HepG2 (cell line): ENCODE results near the gene RUNX2. TPM values are rescaled to one million over a fixed set of nuclear protein-coding genes. Genes with fewer than 3 reads are reported as not detected.

ENCODE experiments used
- ARNT ChIP-seq: fragments of 450-650 bp; IDR thresholded peaks from 2 replicates; pipeline ENCODE4 v1.6.1; 2017
- EP300 ChIP-seq, 3 experiments: sonication (generic) in 1 of 3; formaldehyde crosslinking in 1 of 3; IDR thresholded peaks; 2 replicates each; pipeline versions ENCODE4 v1.5.1 to v1.6.1; 2011 to 2020; ENCODE audit warnings: low read depth in 2 of 3, low read length in 2 of 3, borderline replicate concordance in 1 of 3, improper control_type of control experiment in 1 of 3, mild to moderate bottlenecking in 1 of 3, missing genetic modification reagents in 1 of 3, moderate library complexity in 1 of 3
- HCFC1 ChIP-seq: fragments of 150-350 bp; IDR thresholded peaks from 2 replicates; pipeline ENCODE4 v1.6.1; 2014; ENCODE audit warnings: low read depth, low read length
- HDAC6 ChIP-seq: fragments of 200-600 bp; sonication (generic); IDR thresholded peaks from 2 replicates; pipeline ENCODE4 v1.7.0; 2017; ENCODE audit warnings: mild to moderate bottlenecking, antibody characterized with exemption, low read length, low read depth
- HNRNPL ChIP-seq: fragments of 200-400 bp; formaldehyde crosslinking; IDR thresholded peaks from 2 replicates; pipeline ENCODE4 v1.6.1; 2017; ENCODE audit warnings: mild to moderate bottlenecking, low read depth, low read length
- HNRNPUL1 ChIP-seq: fragments of 200-400 bp; formaldehyde crosslinking; IDR thresholded peaks from 2 replicates; pipeline ENCODE4 v1.6.1; 2017; ENCODE audit warnings: low read depth, mild to moderate bottlenecking, low read length, moderate library complexity
- KDM1A ChIP-seq: IDR thresholded peaks from 2 replicates; pipeline ENCODE4 v1.6.1; 2016; ENCODE audit warnings: missing compliant biosample characterization
- NCOR1 ChIP-seq: fragments of 200-600 bp; sonication (generic); IDR thresholded peaks from 2 replicates; pipeline ENCODE4 v1.7.0; 2017; ENCODE audit warnings: antibody characterized with exemption, low read length, borderline replicate concordance
- NFE2L1 ChIP-seq: sonication (generic); formaldehyde crosslinking; IDR thresholded peaks from 2 replicates; pipeline ENCODE4 v1.4.0; 2020; ENCODE audit warnings: missing genetic modification reagents, mild to moderate bottlenecking, borderline replicate concordance
- PAX8 ChIP-seq: sonication (generic); formaldehyde crosslinking; IDR thresholded peaks from 2 replicates; pipeline ENCODE4 v1.8.0; 2022; ENCODE audit warnings: mild to moderate bottlenecking, missing genetic modification reagents, borderline replicate concordance
- REPIN1 ChIP-seq: sonication (generic); formaldehyde crosslinking; IDR thresholded peaks from 2 replicates; pipeline ENCODE4 v1.8.0; 2022; ENCODE audit warnings: missing genetic modification reagents, low read depth, mild to moderate bottlenecking, borderline replicate concordance
- TGIF2 ChIP-seq: IDR thresholded peaks from 2 replicates; pipeline ENCODE4 v1.6.1; 2016; ENCODE audit warnings: control low read depth, missing compliant biosample characterization
- TOPORS ChIP-seq: sonication (generic); formaldehyde crosslinking; IDR thresholded peaks from 2 replicates; pipeline ENCODE4 v1.8.0; 2023; ENCODE audit warnings: mild to moderate bottlenecking, missing genetic modification reagents
- TP53 ChIP-seq: sonication (generic); formaldehyde crosslinking; conservative IDR thresholded peaks from 2 replicates; pipeline ENCODE4 v1.4.0; 2020; ENCODE audit warnings: missing genetic modification reagents
- U2AF2 ChIP-seq: fragments of 200-400 bp; formaldehyde crosslinking; IDR thresholded peaks from 2 replicates; pipeline ENCODE4 v1.6.1; 2017; ENCODE audit warnings: low read depth, mild to moderate bottlenecking, low read length
- XBP1 ChIP-seq: sonication (generic); formaldehyde crosslinking; IDR thresholded peaks from 2 replicates; pipeline ENCODE4 v1.5.0; 2020; ENCODE audit warnings: missing genetic modification reagents
- ZBTB20 ChIP-seq: sonication (generic); formaldehyde crosslinking; IDR thresholded peaks from 2 replicates; pipeline ENCODE4 v1.8.1; 2023; ENCODE audit warnings: missing genetic modification reagents, low read depth, mild to moderate bottlenecking, borderline replicate concordance
- ZBTB33 ChIP-seq: sonication (generic); formaldehyde crosslinking; IDR thresholded peaks from 2 replicates; pipeline ENCODE4 v1.4.0; 2020; ENCODE audit warnings: missing genetic modification reagents
- ZFP62 ChIP-seq: sonication (generic); formaldehyde crosslinking; IDR thresholded peaks from 2 replicates; pipeline ENCODE4 v1.4.0; 2020; ENCODE audit warnings: missing genetic modification reagents
- ZNF256 ChIP-seq: sonication (generic); formaldehyde crosslinking; conservative IDR thresholded peaks from 2 replicates; pipeline ENCODE4 v1.4.0; 2020; ENCODE audit warnings: missing genetic modification reagents
- ZNF317 ChIP-seq: sonication (generic); formaldehyde crosslinking; IDR thresholded peaks from 2 replicates; pipeline ENCODE4 v1.5.0; 2020; ENCODE audit warnings: mild to moderate bottlenecking, missing genetic modification reagents
- ZNF33A ChIP-seq: sonication (generic); formaldehyde crosslinking; IDR thresholded peaks from 2 replicates; pipeline ENCODE4 v1.5.1; 2020; ENCODE audit warnings: missing genetic modification reagents, mild to moderate bottlenecking, moderate library complexity, borderline replicate concordance
- ZNF577 ChIP-seq: sonication (generic); formaldehyde crosslinking; IDR thresholded peaks from 2 replicates; pipeline ENCODE4 v1.4.0; 2020; ENCODE audit warnings: mild to moderate bottlenecking, low read depth, missing genetic modification reagents, borderline replicate concordance
- ZNF841 ChIP-seq: sonication (generic); formaldehyde crosslinking; IDR thresholded peaks from 2 replicates; pipeline ENCODE4 v1.8.1; 2023; ENCODE audit warnings: missing genetic modification reagents, borderline replicate concordance
- ZNF879 ChIP-seq: sonication (generic); formaldehyde crosslinking; IDR thresholded peaks from 2 replicates; pipeline ENCODE4 v1.8.1; 2023; ENCODE audit warnings: missing genetic modification reagents
- ZSCAN30 ChIP-seq: sonication (generic); formaldehyde crosslinking; IDR thresholded peaks from 2 replicates; pipeline ENCODE4 v1.5.0; 2020; ENCODE audit warnings: mild to moderate bottlenecking, missing genetic modification reagents
- polyA plus RNA-seq, 8 experiments: library from polyadenylated mRNA; depleted of rRNA in 3 of 8; stranded (reverse) in 7 of 8; unstranded in 1 of 8; fragments of >200 nt; fragmentation: Illumina TruSeq in 4 of 8; extraction: Trizol in 4 of 8; gene quantifications; 2 replicates each; pipeline versions ENCODE4 v1.2.1 to v1.2.3, GENCODE V29; 2011 to 2016; ENCODE audit warnings: low read depth in 4 of 8, missing spikeins in 1 of 8, mixed read lengths in 1 of 8; ENCODE audit not compliant: insufficient read depth in 1 of 8
- total RNA-seq, 5 experiments: library from RNA; depleted of rRNA; stranded (reverse); fragments of >200 nt; fragmentation: Illumina TruSeq; extraction: Trizol; gene quantifications; 2 replicates each; pipeline ENCODE4 v1.2.3, GENCODE V29; 2016; ENCODE audit warnings: low read depth in 1 of 5
- TF ChIP-seq, protein P1 (sequence below): sonication (generic); formaldehyde crosslinking; IDR thresholded peaks from 2 replicates; pipeline ENCODE4 v1.5.0; 2020; ENCODE audit warnings: missing genetic modification reagents
- TF ChIP-seq, protein P2 (sequence below): IDR thresholded peaks from 2 replicates; pipeline ENCODE4 v1.6.1; 2012; ENCODE audit warnings: inconsistent platforms

Gene RUNX2
- total and polyA plus RNA-seq, 2 of the 13 experiments (the other 11 are each of a cell fraction or from before 2014, with no cell fraction given): not detected

DNA sequence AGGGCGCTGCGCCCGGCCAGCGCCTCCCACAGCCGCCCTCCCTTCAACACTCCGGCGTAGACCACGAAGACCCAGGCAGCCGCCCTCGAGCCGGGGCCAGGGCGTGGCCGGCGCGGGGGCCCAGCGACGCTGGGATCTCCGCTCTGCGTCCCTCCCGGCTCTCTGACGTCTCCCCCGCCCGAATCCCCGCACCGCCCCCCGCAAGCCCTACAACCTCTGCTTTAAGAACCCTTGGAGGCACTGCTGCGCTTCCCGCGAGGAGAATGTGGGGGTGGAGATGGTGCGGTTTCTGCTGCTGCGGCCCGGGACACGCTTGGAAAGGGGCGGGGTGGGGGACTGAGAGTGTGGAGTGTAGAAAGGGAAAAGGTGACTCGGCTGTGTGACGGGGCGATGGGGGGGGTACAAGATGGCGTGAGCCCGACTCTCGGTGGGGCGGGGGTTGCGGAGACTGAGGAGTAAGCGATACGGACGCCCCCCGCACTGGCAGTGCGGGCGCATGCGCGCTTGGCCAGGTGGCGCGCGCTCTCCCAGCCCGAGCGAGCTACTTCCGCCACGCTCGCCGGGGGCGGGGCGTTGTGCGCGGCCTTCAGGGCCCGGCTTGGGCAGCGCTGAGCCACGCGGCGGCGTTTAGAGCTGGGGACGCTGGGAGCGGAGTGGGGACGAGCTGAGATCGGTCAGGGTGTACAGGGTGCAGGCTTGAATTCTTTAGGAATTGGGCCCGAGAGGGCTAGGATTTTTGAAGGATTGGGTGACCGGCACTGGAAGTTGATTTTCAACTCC is 49.6 kb downstream of the RUNX2 start, which contains the start of gene SUPT3H (continued):
- TF ChIP-seq, protein P1, sequence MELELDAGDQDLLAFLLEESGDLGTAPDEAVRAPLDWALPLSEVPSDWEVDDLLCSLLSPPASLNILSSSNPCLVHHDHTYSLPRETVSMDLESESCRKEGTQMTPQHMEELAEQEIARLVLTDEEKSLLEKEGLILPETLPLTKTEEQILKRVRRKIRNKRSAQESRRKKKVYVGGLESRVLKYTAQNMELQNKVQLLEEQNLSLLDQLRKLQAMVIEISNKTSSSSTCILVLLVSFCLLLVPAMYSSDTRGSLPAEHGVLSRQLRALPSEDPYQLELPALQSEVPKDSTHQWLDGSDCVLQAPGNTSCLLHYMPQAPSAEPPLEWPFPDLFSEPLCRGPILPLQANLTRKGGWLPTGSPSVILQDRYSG (CRISPR knock-in tag): peak; percentile 61; the same call in 1 of the 2 replicates
- peak; percentile 82; the same call in 1 of the 2 replicates for TF ChIP-seq ZNF879 (CRISPR knock-in tag)
- no peak; the same call in 1 of the 2 replicates for TF ChIP-seq TP53 (CRISPR knock-in tag)
- no peak for TF ChIP-seq ZNF577 (CRISPR knock-in tag)
- TF ChIP-seq REPIN1 (CRISPR knock-in tag): peak; percentile 95
- no peak for TF ChIP-seq ZNF33A
- peak; percentile 9 to 14; a peak in 1 of 4 replicates for TF ChIP-seq EP300 (IDR thresholded peaks at IDR 0.05; ENCODE audit: low read depth in 2 of 2, low read length in 2 of 2)
- TF ChIP-seq EP300 (CRISPR knock-in tag; IDR thresholded peaks at IDR 0.05; ENCODE audit: borderline replicate concordance): no peak; the same call in 1 of the 2 replicates
- peak; percentile 41; the same call in 1 of the 2 replicates for TF ChIP-seq ZBTB33 (CRISPR knock-in tag)
- no peak for TF ChIP-seq ARNT
- TF ChIP-seq NCOR1: no peak; the same call in 1 of the 2 replicates
- TF ChIP-seq ZNF841 (CRISPR knock-in tag): no peak
- no peak for TF ChIP-seq HDAC6
- 0 out of 2 replicates have a peak, but pooled peaks have one; percentile 50 for TF ChIP-seq ZNF256 (CRISPR knock-in tag)
- TF ChIP-seq U2AF2: no peak
- no peak for TF ChIP-seq ZFP62 (CRISPR knock-in tag)
- peak; percentile 68; the same call in 1 of the 2 replicates for TF ChIP-seq PAX8 (CRISPR knock-in tag)
- TF ChIP-seq HNRNPL: no peak
- no peak for TF ChIP-seq KDM1A (CRISPR knock-in tag)
- TF ChIP-seq ZBTB20 (CRISPR knock-in tag): peak; percentile 86; the same call in 1 of the 2 replicates
- TF ChIP-seq, protein P2, sequence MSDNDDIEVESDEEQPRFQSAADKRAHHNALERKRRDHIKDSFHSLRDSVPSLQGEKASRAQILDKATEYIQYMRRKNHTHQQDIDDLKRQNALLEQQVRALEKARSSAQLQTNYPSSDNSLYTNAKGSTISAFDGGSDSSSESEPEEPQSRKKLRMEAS: peak; percentile 97
- TF ChIP-seq HCFC1: peak; percentile 33; the same call in 1 of the 2 replicates
- TF ChIP-seq NFE2L1: no peak; the same call in 1 of the 2 replicates
- peak; percentile 86 for TF ChIP-seq ZNF317 (CRISPR knock-in tag)
- TF ChIP-seq XBP1: peak; percentile 58; the same call in 1 of the 2 replicates
- TF ChIP-seq ZSCAN30: no peak; the same call in 1 of the 2 replicates
- no peak for TF ChIP-seq TGIF2 (CRISPR knock-in tag)
- no peak for TF ChIP-seq HNRNPUL1
- peak; percentile 63; the same call in 1 of the 2 replicates for TF ChIP-seq TOPORS
